NCI-H2196 treated with DMSO at 0.1 percent for 48 hours (cell line): Measurements from ENCODE around the gene MYT1.
"Not testable (repeated sequence)": the region's sequence is repeated elsewhere in the genome, so short reads cannot be mapped to it uniquely, and the experiment has no call there.

Experiments used
- DNase-seq: peaks from one replicate; lab custom pipeline; 2025; ENCODE audit not compliant: unreplicated experiment; lab: John Stamatoyannopoulos, UW

Gene MYT1

DNA sequence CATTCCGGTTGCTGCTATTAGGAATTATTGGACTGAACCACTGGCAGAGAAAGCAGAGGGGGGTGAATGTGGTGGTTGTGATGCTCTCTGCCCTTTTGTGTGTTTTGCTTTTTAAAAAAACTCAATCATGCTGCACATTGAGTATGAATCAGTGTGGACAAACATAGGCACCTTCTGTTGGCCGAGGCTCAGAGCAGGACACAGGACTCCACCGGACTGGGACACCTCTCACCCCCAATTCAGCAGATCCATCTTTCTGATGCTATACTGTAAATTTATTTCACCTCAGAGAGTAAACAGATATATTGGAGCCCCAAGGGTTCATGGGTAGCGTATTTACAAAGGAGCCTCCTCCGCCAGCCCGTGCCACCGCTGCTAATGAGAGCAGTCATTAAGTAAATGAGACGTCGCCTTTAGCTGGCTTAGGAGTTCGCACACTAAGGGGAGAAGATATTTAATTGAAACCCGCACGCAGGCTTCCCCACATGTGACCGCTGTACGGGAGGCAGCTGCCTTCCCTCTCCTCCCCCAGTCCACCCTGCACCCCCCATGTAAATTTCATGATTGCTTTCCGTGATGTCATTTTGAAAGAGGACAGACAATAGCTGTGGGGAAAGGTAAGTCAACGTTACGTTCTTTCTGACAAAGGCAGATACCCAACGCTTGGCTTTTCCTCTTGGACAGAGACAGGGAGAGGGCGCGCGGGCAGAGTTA, at the start of gene MYT1:
MYT1 (plus strand) TSS at position 330 of the 714 bp plus-strand sequence. CDS start 34,410 bp downstream, outside the sequence.
- DNase-seq, result peak; percentile 71

DNA sequence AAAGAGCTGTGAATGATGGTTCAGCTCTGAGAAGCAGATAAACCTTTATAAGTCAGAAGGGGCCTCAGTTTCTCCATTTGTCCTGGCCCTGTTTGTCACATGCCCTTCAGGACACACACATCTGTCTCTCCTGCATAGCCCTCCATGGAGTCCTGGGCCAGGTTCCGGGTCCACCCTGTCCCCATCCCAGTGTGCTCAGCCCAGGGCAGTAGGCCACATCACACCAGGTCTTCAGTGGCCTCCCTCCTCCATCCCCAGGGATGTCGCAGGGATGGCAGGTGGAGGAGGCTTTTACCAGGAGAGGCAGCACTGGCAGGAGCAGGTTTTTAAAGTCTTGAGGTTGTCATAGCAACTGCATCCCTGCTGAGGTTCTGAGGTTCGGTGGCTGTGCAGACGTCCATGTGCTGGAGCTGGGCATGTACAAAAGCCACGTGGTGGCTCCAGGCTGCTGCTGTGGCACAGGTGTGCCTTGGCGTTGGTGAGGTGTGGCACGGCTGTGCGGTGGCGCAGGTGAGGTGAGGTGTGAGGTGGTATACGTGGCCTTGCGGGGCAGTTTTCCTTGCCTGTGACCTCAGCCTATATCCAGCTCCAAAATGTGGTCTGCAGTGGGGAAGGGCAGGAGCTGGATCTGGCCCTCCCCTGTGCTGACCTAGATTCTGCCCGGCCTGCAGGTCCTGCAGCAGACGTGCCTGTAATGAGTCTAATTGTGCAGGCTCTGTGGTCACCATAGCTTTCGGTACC, 48.9 kb upstream of the MYT1 start:
- no peak for DNase-seq

DNA sequence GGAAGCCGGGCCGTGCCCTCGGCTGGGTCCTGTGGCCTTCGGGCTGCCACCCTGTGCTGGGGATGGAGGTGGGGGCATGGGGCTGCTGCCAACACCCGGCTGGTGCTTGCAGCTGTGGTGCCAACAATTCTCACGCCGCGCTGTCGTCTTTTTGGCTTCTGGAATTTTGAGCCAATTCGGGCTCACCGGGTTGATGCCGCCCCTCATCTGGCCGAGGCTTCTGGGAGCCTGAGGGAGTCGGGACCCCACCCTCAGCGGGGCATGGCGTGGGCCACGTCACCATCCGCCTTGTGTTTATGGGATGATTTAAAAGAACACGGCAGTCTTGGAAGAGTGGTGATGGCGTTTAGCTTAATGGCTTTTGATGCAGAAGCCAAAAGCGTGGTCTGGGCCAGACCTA, 48.2 kb upstream of the MYT1 start:
- DNase-seq, result no peak

DNA sequence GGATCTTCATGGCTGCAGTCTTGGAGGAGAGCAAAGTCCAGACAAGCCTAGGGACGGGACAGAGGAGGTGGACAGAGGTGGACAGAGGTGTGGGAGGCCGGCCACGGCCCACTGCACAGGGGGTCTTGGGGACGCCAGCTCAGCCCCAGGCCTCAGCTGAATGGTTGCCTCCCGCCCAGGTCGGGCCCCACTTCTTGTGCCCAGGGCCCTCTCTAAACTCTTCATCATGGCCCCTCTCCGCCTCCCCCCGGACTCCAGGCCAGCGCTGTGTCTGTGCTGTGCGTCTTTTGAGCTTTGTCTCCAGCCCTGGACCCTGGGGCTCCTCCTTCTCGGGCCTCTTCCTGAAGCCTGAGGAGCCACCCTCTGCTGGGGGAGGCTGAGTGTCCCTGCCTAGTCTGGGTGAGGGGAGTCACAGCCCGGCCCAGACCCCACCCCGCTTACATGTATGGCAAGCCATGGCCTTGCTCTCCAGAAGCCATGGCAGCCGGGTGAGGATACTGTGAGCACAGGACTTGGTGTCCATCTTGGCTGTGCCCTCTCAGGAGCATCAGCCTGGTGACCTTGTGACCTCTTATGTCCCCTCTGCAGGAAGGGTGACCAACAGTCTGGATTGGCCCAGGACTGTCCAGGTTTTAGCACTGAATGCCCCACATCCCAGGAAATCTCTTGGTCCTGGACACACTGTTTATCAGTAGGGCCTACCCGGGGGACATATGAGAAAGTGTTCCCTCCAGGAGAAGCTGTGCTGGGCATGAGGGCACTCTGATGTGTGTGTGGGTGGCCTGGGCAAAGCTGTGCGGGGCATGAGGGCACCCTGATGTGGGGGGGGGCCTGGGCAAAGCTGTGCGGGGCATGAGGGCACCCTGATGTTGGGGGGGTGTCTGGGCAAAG, 47.5 kb upstream of the MYT1 start:
- no peak for DNase-seq

DNA sequence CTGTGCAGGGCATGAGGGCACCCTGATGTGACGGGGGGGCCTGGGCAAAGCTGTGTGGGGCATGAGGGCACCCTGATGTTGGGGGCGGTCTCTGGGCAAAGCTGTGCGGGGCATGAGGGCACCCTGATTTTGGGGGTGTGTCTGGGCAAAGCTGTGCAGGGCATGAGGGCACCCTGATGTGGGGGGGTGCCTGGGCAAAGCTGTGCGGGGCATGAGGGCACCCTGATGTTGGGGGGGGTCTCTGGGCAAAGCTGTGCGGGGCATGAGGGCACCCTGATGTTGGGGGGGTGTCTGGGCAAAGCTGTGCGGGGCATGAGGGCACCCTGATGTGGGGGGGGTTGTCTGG, 46.8 kb upstream of the MYT1 start:
- DNase-seq, result not testable (repeated sequence)

DNA sequence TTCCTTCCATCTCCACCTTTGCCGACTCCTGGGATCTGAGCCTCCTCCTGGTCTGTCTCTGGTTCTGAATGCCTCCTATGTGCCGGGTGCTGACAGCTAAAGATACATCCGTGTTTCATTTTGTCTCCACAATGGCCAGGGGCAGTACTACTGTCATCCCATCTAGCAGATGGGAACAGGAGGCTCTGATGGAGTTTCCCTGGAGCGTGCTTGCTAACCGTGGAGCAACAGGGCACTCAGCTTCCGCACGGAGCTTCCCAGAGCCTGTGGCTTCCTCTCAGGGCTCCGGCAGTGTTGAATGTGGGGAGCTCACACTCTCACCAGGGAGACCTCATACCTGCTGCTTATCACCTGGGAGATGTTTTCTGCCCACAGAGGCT, 45.0 kb upstream of the MYT1 start:
- DNase-seq, result no peak

DNA sequence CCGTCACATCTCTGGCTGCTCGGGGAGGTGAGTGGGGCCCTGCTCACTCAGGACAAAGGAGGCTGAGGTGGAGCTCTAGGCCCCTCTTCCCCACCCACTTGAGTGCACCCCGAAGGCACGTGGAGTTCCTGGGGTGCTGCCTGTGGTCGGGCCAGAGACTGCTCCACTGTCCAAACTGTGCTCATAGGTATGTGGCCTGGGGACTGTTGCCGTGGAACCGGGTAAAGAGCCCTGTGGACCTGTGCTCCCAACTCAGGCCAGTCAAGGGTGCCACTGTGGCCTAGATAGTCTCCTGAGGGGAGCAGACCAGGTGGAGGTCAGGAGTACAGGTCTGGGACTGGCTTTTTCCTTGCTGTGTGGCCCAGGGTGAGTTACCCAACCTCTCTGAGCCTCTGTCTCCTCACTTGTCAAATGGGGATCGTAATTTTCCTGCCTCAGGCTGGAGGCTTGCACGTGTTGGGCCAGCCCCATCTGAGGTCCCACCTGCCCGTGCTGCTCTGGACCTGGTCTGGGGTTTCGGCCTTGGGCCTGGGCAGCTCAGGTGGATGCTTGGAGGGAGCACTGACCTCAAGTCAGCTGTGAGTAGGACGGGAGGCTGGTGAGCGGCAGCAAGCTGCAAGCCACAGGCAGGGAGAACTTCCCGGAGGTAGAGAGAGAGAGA, 44.4 kb upstream of the MYT1 start:
- no peak for DNase-seq

DNA sequence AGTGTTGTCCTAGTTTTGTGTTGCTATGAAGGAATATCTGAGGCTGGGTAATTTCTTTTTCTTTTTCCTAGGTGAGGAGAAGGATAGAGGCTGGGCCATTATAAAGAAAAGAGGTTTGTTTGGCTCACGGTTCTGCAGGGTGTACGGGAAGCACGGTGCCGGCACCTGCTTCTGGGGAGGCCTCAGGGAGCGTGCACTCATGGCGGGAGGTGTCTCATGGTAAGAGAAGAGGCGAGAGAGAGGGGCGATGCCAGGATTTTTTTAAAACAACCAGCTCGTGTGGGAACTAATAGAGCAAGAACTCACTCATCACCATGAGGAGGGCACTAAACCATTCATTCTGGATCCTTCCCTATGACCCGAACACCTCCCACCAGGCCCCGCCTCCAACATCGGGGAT, 42.7 kb upstream of the MYT1 start:
- no peak for DNase-seq

DNA sequence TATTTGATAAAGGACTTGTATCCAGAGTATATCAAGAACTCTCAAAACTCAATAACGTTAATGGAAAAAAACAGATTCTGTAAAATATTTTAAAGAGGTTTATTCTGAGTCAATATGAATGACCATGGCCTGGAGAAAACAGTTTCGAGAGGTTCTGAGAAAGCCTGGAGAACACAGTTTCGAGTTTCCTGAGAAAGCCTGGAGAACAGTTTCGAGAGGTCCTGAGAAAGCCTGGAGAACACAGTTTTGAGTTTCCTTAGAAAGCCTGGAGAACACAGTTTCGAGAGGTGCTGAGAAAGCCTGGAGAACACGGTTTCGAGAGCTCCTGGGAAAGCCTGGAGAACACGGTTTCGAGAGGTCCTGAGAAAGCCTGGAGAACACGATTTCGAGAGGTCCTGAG, 41.3 kb upstream of the MYT1 start:
- DNase-seq, result not testable (repeated sequence)

DNA sequence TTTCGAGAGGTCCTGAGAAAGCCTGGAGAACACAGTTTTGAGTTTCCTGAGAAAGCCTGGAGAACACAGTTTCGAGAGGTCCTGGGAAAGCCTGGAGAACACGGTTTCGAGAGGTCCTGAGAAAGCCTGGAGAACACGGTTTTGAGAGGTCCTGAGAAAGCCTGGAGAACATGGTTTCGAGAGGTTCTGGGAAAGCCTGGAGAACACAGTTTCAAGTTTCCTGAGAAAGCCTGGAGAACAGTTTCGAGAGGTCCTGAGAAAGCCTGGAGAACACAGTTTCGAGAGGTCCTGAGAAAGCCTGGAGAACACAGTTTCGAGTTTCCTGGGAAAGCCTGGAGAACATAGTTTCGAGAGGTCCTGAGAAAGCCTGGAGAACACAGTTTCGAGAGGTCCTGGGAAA, 40.7 kb upstream of the MYT1 start:
- not testable (repeated sequence) for DNase-seq

DNA sequence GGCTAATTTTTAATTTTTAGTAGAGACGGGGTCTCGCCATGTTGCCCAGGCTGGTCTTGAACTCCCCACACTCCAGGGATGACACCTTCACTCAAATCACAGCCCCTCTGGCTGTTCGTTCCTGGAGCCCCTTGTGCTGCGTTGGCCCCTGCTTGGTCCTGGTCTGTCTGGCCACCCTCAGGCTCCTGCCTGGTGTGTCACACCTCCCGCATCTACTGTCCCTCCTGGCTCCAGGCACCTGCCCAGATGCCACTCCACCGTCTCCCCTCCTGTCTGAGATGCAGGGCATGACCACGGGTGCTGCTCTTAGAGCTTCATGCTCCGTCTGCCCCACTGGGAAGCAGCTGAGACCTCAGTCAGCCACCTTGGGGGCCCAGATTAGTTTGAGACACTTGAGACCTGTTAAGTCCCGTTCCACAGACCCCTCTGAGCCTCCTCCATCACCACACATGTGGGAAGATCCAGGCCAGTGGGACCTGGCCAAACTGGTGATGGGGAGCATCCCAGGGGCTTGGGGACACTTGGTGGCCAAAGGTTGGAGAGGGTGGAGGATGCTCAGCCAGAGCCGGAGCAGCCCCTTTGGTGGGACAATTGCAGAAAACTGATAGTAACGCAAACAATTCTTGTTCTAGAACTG, 35.0 kb upstream of the MYT1 start:
- DNase-seq, result no peak

DNA sequence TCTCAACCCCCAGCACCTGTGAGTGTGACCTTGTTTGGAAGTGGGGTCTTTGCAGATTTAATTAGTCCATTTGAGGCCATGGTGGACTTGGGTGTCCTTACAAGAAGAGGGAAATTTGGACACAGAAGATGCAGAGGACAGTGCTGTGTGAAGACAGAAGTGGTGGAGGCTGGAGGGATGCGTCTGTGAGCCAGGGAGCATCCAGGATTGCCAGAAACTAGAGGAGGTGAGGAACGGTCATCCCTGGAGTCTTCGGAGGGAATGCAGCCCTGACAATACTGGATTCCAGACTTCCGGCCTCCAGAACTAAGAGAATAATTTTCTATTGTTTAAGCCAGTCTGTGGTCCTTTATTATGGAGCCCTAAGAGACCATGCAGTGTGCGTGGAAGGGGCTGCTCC, 34.0 kb upstream of the MYT1 start:
- DNase-seq, result no peak

DNA sequence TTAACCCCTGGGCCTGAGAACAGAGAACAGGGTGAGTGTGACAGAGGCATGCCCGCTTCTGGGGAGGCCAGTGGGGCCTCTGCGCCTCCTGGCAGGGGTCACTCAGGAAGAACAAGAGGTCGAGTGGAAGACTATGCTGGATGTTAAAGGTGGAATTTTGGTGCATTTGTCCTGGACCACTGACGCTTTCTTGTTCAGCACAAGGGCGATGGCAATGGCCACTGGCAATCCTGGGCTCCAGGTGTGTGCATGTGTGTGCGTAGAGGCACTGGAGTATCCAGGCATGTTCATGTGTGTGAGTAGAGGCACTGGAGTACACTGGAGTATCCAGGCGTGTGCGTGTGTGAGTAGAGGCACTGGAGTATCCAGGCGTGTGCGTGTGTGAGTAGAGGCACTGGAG, 33.4 kb upstream of the MYT1 start:
- DNase-seq, result no peak

DNA sequence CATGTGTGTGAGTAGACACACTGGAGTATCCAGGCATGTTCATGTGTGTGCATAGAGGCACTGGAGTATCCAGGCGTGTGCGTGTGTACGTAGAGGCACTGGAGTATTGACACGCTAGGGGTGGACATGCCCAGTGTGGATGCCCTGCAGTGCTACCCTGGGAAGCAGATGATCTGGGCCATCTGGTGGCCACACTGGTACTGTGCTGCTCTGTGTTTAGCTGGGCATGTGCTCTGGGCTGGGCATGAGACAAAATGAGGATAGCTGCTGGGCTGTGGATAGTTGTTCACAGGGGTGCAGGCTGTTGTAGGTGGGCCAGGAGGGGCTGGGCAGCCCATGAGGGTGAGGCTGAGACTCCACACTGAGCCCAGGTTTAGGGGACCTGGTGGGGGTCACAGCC, 32.8 kb upstream of the MYT1 start:
- DNase-seq, result no peak

DNA sequence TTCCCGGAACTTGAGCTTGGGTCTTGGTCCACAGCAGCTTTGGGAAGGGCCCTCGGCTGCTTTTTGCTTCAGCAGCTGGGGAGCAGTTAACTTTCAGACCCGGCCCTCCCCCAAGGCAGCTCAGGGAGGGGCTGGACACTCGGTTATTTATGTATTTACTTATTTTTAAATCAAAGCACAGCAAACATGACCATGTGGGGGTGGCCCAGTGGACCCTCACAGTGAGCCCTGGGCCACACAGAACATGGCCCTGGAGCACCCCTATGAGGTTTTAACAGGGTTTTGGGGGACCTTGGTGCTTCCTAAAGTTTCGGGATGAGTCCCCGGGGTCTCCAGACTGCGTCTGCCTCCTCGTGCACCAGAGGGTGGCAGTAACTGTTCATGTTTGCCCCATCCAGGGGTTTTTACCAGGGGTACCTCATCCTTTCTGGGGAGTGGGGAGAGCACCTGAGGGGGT, 30.3 kb upstream of the MYT1 start:
- no peak for DNase-seq

DNA sequence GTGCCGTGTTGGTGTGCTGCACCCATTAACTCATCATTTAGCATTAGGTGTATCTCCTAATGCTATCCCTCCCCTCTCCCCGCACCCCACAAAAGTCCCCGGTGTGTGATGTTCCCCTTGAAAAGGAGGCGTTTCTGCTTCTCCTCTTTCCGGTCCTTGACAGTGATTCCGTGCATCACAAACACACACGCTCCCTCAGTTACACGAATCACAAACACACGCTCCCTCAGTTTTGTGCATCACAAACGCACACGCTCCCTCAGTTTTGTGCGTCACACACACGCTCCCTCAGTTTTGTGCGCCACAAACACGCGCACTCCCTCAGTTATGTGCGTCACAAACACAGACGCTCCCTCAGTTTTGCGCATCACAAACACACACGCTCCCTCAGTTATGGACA, 29.5 kb upstream of the MYT1 start:
- not testable (repeated sequence) for DNase-seq

DNA sequence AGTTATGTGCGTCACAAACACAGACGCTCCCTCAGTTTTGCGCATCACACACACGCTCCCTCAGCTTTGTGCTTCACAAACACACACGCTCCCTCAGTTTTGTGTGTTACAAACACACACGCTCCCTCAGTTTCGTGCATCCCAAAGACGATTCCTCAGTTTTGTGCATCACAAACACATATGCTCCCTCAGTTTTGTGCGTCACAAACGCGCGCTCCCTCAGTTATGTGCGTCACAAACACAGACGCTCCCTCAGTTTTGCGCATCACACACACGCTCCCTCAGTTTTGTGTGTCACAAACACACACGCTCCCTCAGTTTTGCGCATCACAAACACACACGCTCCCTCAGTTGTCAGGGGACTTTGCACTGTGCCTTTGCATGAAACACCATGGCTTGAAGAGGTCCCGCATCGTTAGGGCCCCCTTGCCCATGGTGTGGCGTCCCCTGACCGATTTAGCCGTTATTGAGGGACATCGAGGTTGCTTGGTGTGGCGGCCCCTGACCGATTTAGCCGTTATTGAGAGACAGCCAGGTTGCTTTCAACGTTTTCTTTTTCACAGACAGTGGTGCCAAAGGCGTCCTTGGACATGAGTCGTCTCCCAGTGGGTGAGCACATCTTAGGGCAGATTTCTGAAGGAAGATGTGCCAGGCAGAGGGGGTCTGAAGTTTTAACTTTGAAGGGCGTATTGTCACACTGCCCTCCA, 28.1 kb upstream of the MYT1 start:
- no peak for DNase-seq

DNA sequence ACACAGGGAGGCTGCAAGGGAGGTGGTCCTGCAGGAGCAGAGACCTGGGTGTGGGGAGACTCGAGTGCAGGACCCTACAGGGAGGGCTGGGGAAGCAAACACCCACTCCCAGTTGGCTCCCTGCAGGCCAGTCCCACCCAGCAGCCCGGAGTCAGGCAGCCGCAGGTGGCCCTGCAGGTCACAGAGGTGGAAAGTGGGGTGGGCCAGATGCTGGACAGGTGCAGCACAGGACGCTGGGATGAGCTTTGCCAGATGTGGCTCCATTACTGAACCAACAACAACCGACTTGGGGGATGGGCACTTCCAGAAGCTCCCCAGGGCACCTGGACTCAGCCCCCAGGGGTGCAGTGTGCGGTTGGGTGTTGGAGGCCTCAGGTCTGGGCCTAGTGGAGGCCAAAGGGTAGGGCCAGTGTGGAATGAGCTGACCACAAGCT, 26.6 kb upstream of the MYT1 start:
- DNase-seq, result no peak

DNA sequence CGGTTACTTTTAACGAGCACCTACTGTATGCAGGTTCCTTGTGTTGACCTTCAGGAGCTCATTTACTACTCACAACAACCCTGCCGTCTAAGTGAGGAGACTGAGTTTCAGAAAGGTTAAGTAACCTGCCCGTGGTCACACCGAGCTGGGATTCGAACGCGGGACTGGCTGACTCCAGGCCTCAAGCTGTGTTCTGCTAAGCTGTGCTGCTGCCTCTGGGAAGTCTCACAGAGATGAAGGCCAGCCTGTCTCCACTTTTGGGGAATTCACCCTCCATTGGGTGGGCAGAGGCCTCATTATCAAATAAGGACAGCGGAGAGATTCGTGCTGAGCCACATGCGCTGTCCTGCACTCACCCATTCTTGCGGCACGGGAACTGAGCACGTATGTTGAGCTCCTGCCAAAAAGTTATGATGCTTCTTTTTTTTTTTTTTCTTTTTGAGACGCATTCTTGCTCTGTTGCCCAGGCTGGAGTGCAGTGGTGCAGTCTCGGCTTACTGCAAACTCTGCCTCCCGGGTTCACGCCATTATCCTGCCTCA, 25.9 kb upstream of the MYT1 start:
- DNase-seq, result no peak
